Osteocyte (in vitro differentiated cells): ENCODE data around the gene CLCA1. TPM values are rescaled to one million over a fixed set of nuclear protein-coding genes. Genes with fewer than 3 reads are reported as not detected.
"Not testable (repeated sequence)": the region's sequence is repeated elsewhere in the genome, so short reads cannot be mapped to it uniquely, and the experiment has no call there.

ENCODE experiments used
- DNase-seq: peaks from one replicate; pipeline ENCODE4 v3.0.0; 2021; ENCODE audit warnings: mixed read lengths; ENCODE audit not compliant: unreplicated experiment; ENCODE audit errors: extremely low spot score
- H3K27ac Mint-ChIP-seq: one replicate; pipeline ENCODE4 v1.8.0; 2021; ENCODE audit warnings: mild to moderate bottlenecking, mixed read lengths; ENCODE audit not compliant: unreplicated experiment
- H3K27me3 Mint-ChIP-seq: one replicate; pipeline ENCODE4 v1.8.0; 2021; ENCODE audit warnings: mixed read lengths; ENCODE audit not compliant: unreplicated experiment
- H3K36me3 Mint-ChIP-seq: one replicate; pipeline ENCODE4 v1.8.0; 2021; ENCODE audit warnings: mixed read lengths; ENCODE audit not compliant: unreplicated experiment
- H3K4me1 Mint-ChIP-seq: one replicate; pipeline ENCODE4 v1.8.0; 2021; ENCODE audit warnings: mixed read lengths; ENCODE audit not compliant: unreplicated experiment
- H3K4me3 Mint-ChIP-seq: one replicate; pipeline ENCODE4 v1.8.0; 2021; ENCODE audit warnings: mild to moderate bottlenecking, moderate library complexity, mixed read lengths; ENCODE audit not compliant: unreplicated experiment
- H3K9me3 Mint-ChIP-seq: one replicate; pipeline ENCODE4 v1.8.0; 2021; ENCODE audit warnings: mixed read lengths; ENCODE audit not compliant: unreplicated experiment
- total RNA-seq: library from RNA; stranded (reverse); gene quantifications from 2 replicates; pipeline ENCODE4 v1.2.1, GENCODE V29; 2021
- TF ChIP-seq, protein P1 (sequence below): fragments of 200-600 bp; sonication (generic); IDR thresholded peaks from 2 replicates; pipeline ENCODE4 v1.5.0; 2021; ENCODE audit warnings: antibody characterized with exemption, mild to moderate bottlenecking, moderate library complexity

Gene CLCA1
- total RNA-seq, 1 donor from 2014 or later = not detected

DNA sequence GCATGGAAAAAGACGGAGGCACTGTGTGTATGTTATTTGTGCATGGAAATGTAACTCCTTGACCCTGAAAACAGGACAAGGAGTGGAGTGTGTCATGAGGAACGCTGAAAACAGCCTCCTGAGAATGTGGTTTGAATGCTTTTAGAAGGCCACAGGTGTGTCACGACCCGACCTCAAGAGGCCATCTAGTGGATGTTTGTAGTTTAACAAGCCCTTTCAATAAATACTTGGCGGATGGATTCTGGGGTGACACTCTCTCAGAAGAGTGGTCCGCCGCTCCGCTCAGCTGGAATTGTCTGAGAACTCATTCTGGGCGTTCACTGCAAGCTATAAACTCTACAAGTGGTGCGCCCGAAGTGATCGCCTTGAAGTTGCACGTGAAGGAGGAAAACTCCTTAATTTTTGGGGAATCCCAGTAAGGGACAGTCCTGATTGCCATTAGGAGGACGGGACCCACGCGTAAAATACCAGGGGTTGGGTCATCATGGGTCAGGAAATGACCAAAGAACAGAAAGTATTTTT lies 33.5 kb downstream of the CLCA1 start:
- not testable (repeated sequence) for H3K9me3 Mint-ChIP-seq, H3K36me3 Mint-ChIP-seq, H3K4me3 Mint-ChIP-seq, H3K27ac Mint-ChIP-seq, DNase-seq
- Mint-ChIP-seq H3K27me3 (peaks cover 16% of the 10 kb centered on the region), H3K4me1 (peaks cover 16% of the 10 kb centered on the region)
- TF ChIP-seq, protein P1, sequence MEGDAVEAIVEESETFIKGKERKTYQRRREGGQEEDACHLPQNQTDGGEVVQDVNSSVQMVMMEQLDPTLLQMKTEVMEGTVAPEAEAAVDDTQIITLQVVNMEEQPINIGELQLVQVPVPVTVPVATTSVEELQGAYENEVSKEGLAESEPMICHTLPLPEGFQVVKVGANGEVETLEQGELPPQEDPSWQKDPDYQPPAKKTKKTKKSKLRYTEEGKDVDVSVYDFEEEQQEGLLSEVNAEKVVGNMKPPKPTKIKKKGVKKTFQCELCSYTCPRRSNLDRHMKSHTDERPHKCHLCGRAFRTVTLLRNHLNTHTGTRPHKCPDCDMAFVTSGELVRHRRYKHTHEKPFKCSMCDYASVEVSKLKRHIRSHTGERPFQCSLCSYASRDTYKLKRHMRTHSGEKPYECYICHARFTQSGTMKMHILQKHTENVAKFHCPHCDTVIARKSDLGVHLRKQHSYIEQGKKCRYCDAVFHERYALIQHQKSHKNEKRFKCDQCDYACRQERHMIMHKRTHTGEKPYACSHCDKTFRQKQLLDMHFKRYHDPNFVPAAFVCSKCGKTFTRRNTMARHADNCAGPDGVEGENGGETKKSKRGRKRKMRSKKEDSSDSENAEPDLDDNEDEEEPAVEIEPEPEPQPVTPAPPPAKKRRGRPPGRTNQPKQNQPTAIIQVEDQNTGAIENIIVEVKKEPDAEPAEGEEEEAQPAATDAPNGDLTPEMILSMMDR = peak; percentile 44

DNA sequence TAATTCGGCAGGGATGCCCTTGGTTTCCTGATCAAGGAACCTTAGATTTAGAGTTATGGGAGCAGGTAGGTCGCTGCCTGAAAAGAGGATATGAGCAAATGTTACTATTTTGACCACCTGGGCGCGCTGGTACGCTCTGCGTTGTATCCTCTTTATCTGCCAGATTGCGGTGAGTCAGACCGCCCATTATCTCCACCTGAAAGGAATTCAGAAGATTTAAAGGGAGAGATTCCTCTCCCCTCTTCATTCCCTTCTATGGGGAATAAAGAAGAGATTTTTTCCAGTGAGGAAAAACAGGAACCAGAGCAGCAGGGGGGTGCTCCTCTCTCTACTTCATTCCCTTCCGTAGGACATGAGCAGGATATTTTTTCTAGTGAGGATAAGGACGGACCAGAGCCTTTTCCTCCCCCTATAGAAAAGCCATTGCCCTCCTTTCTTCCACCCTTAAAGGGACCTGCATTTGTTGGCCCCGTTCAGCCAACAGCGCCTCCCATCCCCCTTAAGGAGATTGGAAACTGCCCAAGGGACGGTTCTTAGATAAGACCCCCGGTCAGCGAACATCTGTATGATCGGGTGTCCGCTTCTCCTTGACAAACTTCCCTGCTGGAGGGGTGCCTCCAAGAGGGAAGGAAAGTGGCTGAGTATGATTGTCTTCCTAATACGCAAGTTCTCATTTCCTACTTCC lies 34.1 kb downstream of the CLCA1 start:
- no peak overlapping the region for H3K27ac Mint-ChIP-seq
- DNase-seq = no peak
- H3K27me3 Mint-ChIP-seq = peaks cover 15% of the 10 kb centered on the region
- TF ChIP-seq, protein P1 = no peak
- no peaks in the 10 kb centered on the region for H3K9me3 Mint-ChIP-seq
- peaks cover 16% of the 10 kb centered on the region for H3K4me1 Mint-ChIP-seq
- H3K4me3 Mint-ChIP-seq = no peak overlapping the region
- no peaks in the 10 kb centered on the region for H3K36me3 Mint-ChIP-seq

DNA sequence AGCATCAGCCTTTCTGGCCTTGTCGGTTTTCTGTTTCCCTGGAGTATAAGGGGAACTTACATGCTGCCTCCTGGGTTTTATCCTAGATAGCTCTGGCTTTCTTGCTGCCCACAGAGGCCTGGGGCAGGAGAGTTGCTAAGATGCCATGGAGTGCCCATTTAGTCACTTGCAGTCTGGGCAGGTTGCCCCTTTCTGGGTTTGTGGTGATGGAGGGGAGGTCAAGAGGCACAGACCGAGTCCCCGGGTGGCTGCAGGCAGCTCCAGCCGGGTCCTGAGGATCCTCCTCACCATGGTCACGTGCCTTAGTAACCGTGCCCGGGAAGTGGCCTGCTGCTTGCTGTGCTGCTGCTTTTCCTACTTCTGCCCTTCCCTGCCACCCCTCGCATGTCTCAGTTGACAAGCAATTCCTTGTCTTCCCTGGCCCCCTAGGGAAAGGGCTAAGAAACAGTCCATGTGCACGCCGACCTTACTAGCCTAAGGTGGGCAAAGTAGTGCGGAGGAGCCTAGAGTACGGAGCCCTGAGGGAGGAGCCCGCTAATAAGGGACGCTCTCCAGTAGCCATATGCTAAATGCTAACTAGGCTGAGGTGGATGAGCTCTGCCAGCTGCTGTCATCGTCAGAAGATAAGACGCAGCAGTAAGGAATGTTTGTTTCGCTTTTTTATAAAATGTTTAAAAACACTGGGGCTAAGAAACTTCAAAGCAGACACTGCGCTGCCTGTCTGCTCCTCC lies 34.8 kb downstream of the CLCA1 start:
- no peak overlapping the region for H3K27ac Mint-ChIP-seq

DNA sequence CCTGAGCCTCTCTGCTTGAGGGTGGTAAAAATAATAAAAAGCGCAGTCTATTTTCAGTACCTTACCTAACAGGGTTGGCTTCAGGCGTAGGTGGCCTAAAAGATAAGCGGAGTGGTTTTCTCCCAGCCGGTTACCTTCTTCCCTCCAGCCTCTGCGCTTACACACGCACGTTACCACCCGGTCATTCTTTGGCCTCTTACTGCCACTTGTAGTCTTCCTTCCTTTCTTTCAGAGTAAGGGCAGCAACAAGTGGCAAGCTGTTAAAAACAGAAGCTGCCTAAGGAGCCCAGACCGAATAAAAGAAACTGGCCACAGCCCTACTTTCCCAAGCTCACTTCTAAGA lies 35.4 kb downstream of the CLCA1 start:
- H3K27ac Mint-ChIP-seq = no peak overlapping the region
- no peak overlapping the region for H3K4me3 Mint-ChIP-seq
- H3K36me3 Mint-ChIP-seq = no peaks in the 10 kb centered on the region
- peaks cover 2% of the 10 kb centered on the region for H3K27me3 Mint-ChIP-seq
- TF ChIP-seq, protein P1 = no peak
- H3K9me3 Mint-ChIP-seq = no peaks in the 10 kb centered on the region
- H3K4me1 Mint-ChIP-seq = peaks cover 16% of the 10 kb centered on the region
- no peak for DNase-seq

More for the DNA sequence above, 34.8 kb downstream of the CLCA1 start:
- Mint-ChIP-seq H3K36me3 (no peaks in the 10 kb centered on the region), H3K27me3 (peaks cover 8% of the 10 kb centered on the region), H3K4me1 (peaks cover 16% of the 10 kb centered on the region), H3K9me3 (no peaks in the 10 kb centered on the region), H3K4me3 (no peak overlapping the region)
- TF ChIP-seq, protein P1 = no peak
- no peak for DNase-seq

DNA sequence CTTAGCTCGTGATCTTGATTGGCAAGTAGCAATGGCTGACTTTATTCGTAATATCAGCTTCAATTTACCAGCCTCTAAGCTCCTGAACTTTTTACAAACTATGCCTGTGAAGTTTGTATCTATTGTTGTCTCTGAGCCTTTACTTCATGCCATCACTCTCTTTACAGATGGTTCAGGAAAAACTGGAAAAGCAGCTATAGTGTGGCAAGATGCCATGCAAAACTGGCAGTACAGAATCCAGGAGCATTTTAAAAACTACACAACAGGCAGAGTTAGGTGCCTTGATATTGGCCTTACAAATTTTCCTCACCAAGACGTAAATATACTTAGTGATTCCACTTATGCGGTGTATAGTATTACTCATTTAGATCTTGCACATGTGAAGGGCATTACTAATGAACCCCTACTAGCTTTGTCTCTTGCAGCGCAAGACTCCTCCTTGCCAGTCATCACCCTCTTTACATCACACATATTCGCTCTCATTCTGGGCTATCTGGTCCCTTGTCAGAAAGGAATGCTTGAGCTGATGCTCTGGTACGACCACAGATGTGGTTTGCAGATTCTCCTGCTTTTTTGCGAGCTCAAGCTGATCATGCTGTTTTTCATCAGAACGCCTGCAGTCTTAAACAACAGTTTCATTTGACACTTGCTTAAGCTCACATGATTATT lies 36.3 kb downstream of the CLCA1 start:
- Mint-ChIP-seq H3K27me3 (no peaks in the 10 kb centered on the region), H3K4me1 (peaks cover 16% of the 10 kb centered on the region), H3K27ac (no peak overlapping the region), H3K9me3 (no peaks in the 10 kb centered on the region), H3K4me3 (no peak overlapping the region), H3K36me3 (no peaks in the 10 kb centered on the region)
- DNase-seq = no peak
- TF ChIP-seq, protein P1 = no peak
